Lower leg skin (tissue), 4 donors: ENCODE results near the gene OR52E4. TPM values are rescaled to one million over a fixed set of nuclear protein-coding genes. Genes with fewer than 3 reads are reported as not detected.

Source experiments
- DNase-seq, 2 donors: peaks; one replicate each; pipeline ENCODE4 v3.0.0-alpha.2; 2019; ENCODE audit warnings: low spot score in 2 of 2
- H3K4me3 ChIP-seq: fragments of 200-600 bp; sonication (generic); 2 replicates; pipeline ENCODE4 v1.5.1; 2017; ENCODE audit warnings: mild to moderate bottlenecking, low read depth; ENCODE audit not compliant: poor library complexity, severe bottlenecking
- POLR2A ChIP-seq, 2 donors: fragments of 450-650 bp; IDR thresholded peaks; one replicate each; pipeline ENCODE4 v1.6.1; 2016 to 2017; ENCODE audit warnings: antibody characterized with exemption in 2 of 2, mild to moderate bottlenecking in 1 of 2, moderate library complexity in 1 of 2
- WGBS, 2 donors: methylation state at CpG; one replicate each; pipeline ENCODE4 v1.1.5; 2018; 5-methylcytosine and 5-hydroxymethylcytosine counted together
- intact Hi-C: fragments of 100-400 bp; cut with DNase I; formaldehyde crosslinking; loops from one replicate; pipeline ENCODE4 v1.15.0; 2023; ENCODE audit warnings: low total_unique reads
- total RNA-seq, 4 donors: library from RNA; depleted of rRNA; stranded (reverse); fragments of >200 nt; gene quantifications; one replicate each; pipeline ENCODE4 v1.1.0, GENCODE V29; 2016
- TF ChIP-seq, protein P1 (sequence below), 3 donors: fragments of 450-650 bp; IDR thresholded peaks; one replicate each; pipeline ENCODE4 v1.5.1; 2016; ENCODE audit warnings: antibody characterized with exemption in 3 of 3, mild to moderate bottlenecking in 3 of 3, moderate library complexity in 2 of 3

OR52E4 gene
- total RNA-seq, 4 donors from 2014 or later: not detected

DNA sequence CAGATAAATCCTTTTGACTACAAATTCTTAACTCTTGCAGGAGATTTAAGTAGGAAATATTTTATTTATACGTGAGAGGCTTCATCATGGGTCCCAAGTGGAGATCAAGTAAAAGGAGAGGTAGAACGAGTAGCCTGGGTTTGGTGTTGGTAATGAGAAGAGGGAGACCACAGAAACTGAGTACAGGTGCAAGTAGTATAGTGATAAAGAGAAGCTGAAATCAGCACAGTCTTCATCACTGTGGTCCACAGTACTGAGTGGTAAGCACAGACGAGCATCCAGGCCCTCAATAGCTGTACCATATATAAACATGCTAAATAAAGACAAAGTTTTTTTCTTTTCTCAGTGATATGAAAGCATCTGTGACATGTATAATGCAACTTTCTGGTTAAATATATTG lies 6.7 kb downstream of the OR52E4 start:
- intact Hi-C loops: no loop called here
- no peak for DNase-seq
- H3K4me3 ChIP-seq: no peak overlapping the region
- TF ChIP-seq, protein P1, sequence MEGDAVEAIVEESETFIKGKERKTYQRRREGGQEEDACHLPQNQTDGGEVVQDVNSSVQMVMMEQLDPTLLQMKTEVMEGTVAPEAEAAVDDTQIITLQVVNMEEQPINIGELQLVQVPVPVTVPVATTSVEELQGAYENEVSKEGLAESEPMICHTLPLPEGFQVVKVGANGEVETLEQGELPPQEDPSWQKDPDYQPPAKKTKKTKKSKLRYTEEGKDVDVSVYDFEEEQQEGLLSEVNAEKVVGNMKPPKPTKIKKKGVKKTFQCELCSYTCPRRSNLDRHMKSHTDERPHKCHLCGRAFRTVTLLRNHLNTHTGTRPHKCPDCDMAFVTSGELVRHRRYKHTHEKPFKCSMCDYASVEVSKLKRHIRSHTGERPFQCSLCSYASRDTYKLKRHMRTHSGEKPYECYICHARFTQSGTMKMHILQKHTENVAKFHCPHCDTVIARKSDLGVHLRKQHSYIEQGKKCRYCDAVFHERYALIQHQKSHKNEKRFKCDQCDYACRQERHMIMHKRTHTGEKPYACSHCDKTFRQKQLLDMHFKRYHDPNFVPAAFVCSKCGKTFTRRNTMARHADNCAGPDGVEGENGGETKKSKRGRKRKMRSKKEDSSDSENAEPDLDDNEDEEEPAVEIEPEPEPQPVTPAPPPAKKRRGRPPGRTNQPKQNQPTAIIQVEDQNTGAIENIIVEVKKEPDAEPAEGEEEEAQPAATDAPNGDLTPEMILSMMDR (IDR thresholded peaks at IDR 0.05): no peak
- TF ChIP-seq POLR2A (IDR thresholded peaks at IDR 0.05): no peak
- 73 to 75% methylated on average over 3 of the region's 3 CpGs for WGBS, 2 donors

DNA sequence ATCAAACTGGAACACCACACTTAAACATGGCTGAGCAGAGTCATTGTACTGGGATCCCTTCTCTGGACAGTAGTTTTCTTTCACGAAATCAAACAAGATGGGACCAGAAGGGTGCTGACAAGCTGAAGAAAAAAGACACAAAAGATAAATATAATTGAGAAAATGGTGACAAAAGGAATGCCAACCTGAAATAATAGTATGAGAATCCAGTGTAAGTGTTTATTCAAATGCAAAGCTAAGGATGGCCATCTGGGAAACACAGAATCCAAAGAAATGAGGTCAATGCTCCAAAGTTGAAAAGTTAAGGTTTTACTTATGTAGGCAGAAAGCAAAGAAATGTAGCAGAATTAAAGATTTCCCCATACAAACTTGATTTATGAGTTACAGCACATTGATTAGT lies 7.2 kb downstream of the OR52E4 start:
- no peak overlapping the region for H3K4me3 ChIP-seq
- intact Hi-C loops: no loop called here
- 55 to 85% methylated on average over 1 of the region's 1 CpG for WGBS, 2 donors
- TF ChIP-seq, protein P1 (IDR thresholded peaks at IDR 0.05): no peak
- TF ChIP-seq POLR2A (IDR thresholded peaks at IDR 0.05): no peak
- DNase-seq: no peak

DNA sequence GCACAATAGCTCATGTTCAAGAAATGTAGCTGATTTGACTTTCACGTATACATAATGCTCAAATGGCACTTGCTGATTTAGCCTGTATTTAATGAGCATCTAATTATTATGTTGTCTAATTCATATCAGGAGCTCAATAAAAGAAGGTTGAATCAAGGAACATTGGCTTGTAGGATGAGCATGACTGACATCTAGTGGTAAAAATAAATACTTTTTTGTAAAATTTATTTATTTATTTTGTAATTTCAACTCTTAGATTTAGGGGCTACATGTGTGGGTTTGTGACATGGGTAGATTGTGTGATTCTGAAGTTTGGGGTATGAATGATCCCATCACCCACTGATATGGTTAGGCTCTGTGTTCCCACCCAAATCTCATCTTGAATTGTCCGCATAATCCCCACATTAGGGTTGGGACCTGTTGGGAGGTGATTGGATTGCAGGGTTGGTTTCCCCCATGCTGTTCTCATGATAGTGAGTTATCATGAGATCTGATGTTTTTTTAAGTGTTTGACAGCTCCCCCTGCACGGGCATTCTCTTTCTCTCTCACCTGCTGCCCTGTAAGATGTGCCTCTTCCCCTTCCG lies 10.9 kb downstream of the OR52E4 start:
- TF ChIP-seq, protein P1 (IDR thresholded peaks at IDR 0.05): no peak
- TF ChIP-seq POLR2A (IDR thresholded peaks at IDR 0.05): no peak
- no peak overlapping the region for H3K4me3 ChIP-seq
- 59 to 63% methylated on average over 4 of the region's 4 CpGs for WGBS, 2 donors
- intact Hi-C loops: no loop called here
- no peak for DNase-seq

DNA sequence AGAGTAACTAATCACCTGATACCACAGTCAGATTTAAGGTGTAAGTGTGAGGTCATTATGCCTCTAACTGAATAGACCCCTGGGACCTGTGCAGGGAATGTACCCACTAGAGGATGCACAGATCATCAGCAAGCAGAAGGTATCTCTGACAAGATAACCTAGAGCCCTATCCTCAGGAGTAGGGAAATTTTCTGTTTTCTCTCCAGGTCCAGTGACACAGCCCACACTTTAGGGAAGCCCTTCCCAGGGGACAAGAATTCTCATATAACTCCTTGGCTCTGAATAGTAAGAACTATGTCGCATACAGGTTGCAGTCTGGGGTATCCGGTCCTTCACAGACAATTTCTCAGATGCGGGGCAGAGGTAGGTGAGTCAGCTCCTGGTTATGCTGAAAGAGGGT lies 12.5 kb downstream of the OR52E4 start, which contains the start of gene OR52E5:
OR52E5 (plus strand) TSS at position 301 of the 400 bp plus-strand sequence. CDS start 7,569 bp downstream, outside the sequence.
- H3K4me3 ChIP-seq: no peak within 1 kb of the TSS
- intact Hi-C loops: no loop called here
- DNase-seq: no peak
- WGBS, 2 donors: 78 to 82% methylated on average over 3 of the region's 3 CpGs
- TF ChIP-seq, protein P1 (IDR thresholded peaks at IDR 0.05): no peak
- no peak for TF ChIP-seq POLR2A (IDR thresholded peaks at IDR 0.05)

DNA sequence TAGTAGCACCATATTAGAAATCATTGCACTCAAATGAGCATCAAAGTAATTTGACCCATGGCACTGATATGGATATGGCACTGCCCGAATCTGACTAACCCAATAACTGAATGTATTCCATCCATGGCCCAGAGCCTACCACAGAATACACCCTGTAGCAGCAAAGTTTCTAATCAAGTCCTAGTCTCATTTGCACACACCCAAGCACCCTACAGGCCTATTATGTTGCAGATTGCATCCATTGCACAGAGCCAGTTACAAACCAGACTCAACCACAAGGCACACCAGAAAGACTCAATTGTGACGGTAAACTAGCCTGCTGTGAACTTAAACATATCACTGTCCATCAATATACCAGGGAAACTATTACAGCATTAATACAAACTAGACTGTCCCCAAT lies 19.1 kb downstream of the OR52E4 start:
- WGBS, 2 donors: 85 to 93% methylated on average over 2 of the region's 2 CpGs
- intact Hi-C loops: no loop called here
- DNase-seq: no peak
- no peak overlapping the region for H3K4me3 ChIP-seq
- no peak for TF ChIP-seq POLR2A (IDR thresholded peaks at IDR 0.05)
- TF ChIP-seq, protein P1 (IDR thresholded peaks at IDR 0.05): no peak

DNA sequence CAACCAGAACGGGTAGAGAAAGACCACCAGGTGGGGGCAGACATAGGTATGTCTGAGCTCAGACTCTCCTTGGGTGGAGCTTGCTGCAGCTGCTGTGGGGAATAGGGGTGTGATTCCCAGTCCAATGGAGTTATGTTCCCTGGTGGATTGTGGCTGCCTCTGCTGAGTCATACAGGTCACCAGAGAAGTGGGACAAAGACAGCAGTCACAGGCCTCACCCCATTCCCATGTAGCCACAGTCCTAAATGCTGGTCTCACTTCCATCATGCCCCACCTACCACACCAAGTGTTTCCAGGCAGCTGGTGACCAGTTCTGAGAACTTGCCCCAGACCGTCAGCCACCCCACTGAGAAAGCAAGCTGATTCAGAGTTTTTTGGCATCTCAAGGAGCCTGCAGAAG lies 30.1 kb downstream of the OR52E4 start:
- intact Hi-C loops: no loop called here
- TF ChIP-seq, protein P1 (IDR thresholded peaks at IDR 0.05): no peak
- no peak for TF ChIP-seq POLR2A (IDR thresholded peaks at IDR 0.05)
- 68 to 79% methylated on average over 2 of the region's 2 CpGs for WGBS, 2 donors
- H3K4me3 ChIP-seq: no peak overlapping the region
- no peak for DNase-seq
